HG02798 (cell line): ENCODE data around the gene NT5E.
A peak's percentile ranks its signal among the peaks of the same experiment; 100 is the strongest.

ENCODE experiments used
- ATAC-seq: cut with Tn5 transposase; IDR thresholded peaks from one replicate; pipeline ENCODE4 v1.9.1; 2021; ENCODE audit warnings: mild to moderate bottlenecking; ENCODE audit not compliant: unreplicated experiment, poor library complexity

The NT5E gene

DNA sequence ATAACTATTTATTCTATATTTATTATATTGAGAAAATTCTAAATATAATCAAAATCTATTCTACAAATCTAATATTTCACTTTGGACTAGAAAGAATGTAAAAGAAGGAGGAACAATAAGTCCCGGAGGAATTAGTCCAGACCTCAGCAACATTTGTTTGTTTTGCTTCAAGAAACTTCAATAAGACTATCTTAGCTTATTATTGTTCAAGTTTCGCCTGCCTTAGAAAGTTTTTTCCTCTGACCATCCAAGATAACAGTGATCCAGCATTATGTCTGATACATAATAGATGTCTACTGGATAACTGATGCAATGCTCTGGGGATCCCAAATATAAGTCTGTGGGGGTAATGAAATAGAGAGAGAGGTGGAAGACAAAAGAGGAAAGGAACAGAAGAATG lies 28.7 kb upstream of the NT5E start:
- ATAC-seq: no peak

DNA sequence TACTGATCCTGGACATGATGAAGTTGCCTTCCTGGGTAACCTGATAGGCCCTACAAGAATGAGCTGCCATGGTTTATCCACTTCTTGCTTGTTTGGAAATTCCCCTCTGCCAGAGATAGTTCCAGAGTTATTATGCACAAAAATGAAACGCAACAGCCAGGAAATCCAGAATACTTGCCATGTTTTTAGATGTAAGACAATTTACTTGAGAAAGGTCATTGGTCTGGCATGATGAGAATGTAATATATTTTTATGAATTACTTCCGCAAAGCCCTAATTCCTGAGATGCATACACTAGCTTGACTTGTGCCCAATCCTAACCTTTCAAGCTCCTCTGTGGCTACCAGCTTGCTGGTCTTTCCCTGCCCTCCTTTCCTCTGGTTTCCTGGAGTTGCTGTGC lies 27.9 kb upstream of the NT5E start:
- ATAC-seq: no peak

DNA sequence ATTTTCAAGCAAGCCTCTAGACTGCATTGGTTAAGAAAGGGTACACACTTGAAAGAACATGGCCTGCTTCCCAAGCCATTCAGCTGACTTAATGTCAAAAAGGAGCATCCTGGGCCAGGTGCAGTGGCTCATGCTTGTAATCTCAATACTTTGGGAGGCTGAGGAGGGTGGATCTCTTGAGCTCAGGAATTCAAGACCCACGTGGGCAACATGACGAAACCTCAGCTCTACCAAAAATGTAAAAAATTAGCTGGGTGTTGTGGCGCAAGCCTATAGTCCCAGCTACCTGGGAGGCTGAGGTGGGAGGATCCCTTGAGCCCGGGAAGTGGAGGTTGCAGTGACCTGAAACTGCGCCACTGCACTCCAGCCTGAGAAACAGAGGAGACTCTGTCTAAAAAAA lies 26.9 kb upstream of the NT5E start:
- ATAC-seq: no peak

DNA sequence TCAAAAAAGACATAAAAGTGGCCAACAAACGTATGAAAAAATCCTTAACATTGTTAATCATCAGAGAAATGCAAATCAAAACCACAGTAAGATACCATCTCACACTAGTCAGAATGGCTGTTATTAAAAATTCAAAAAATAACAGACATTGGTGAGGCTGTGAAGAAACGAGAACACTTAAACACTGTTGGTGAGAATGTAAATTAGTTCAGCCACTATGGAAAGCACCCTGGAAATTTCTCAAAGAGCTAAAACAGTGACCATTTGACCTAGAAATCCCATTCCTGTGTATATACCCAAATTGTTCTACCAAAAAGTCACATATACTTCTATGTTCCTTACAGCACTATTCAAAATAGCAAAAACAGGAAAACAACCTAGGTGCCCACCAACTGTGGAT lies 24.9 kb upstream of the NT5E start:
- peak; percentile 68 for ATAC-seq

DNA sequence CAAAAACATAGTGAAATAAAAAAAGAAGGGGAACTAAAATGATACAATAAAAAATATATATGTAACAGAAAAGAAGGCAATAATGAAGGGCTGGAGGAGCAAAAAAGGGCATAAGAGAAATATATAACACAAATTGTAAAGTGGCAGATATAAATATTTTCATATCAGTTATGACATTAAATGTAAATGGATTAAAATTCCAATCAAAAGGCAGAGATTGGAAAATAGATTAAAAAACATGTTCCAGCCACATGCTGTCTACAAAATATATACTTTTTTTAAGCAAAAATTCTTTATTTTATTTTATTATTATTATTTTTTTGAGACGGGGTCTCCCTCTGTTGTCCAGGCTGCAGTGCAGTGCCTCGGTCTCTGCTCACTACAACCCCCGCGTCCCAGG lies 23.9 kb upstream of the NT5E start:
- no peak for ATAC-seq

DNA sequence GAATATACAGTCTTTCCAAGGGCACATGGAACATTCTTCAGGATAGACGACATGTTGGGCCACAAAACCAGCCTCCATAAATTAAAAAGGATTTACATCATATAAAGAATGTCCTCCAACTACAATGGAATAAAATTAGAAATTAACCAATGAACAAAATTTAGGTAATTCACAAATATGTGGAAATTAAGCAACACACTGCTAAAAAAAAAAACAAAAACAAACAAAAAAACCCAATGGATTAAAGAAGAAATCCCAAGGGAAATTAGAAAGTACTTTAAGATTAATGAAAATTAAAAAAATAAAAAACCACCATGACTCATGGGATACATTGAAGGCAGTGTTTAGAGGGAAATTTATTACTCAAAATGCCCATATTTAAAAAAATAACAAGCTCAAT lies 21.4 kb upstream of the NT5E start:
- ATAC-seq: no peak

DNA sequence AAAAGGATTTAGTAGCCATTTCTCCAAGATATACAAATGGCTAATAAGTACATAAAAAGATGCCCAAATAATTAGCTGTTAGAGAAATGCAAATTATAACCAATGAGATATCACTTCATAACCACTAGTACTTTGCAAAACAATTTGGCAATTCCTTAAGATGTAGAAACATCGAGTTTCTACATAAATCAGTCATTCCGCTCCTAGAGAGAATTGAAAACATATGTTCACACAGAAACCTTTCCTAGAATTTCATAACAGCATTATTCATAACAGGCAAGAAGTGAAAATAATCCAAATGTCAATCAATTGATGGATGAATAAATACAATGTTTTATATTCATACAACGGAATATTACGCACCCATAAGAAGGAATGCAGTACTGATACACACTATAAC lies 20.5 kb upstream of the NT5E start:
- ATAC-seq: no peak

DNA sequence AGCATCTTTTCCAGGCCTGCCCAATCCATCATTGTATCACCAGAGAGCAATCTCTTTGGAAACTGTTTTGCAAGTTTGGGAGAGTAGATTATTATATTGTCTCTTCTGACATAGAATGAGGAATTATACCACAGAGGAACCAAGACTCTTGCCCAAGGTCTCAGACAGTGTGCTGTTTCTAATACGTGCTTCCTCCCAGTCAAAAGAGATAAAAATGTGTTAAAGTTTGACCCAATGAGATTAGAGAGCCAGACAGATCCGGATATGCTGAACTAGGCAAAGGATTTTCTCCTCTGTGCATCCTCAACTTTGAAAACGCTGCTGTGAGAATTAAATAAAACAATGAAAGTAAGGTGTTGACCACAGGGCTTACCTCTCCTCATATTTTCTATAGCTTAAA lies 18.6 kb upstream of the NT5E start:
- no peak for ATAC-seq

DNA sequence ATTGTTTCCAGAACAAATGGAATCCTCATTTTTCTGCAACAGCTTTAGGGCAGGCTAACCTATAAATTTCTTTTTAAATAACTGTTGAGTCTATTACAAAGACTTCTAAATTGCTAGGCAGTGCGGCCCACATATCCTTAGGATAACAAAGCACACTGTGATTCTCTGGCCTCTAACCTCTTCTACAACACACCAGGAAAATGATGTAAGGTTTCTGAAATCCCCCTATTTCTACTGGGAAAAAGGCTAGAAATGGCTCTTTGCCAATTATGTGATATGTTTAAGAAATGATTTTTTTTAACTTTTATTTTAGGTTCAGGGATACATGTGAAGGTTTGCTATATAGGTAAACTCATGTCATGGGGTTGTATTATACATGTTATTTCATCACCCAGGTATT lies 17.3 kb upstream of the NT5E start:
- no peak for ATAC-seq

DNA sequence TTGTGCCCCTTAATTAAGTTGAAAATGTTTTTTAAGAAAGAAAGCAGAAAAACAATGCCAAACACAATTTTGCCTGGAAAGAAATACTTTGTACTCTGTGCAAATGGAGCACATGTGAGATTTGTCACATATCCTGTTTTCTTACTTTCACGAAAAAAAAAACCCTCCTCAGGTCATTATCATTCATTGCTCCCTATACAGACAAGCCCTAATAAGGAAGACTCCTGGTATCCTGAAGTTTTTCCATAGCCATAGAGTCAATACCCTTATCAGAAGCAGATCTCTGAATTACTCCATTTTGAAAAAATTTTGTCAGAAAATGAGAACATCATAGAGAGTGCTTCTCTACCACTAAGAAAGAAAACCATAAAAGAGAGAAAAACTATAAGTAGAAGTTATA lies 14.0 kb upstream of the NT5E start:
- ATAC-seq: no peak

DNA sequence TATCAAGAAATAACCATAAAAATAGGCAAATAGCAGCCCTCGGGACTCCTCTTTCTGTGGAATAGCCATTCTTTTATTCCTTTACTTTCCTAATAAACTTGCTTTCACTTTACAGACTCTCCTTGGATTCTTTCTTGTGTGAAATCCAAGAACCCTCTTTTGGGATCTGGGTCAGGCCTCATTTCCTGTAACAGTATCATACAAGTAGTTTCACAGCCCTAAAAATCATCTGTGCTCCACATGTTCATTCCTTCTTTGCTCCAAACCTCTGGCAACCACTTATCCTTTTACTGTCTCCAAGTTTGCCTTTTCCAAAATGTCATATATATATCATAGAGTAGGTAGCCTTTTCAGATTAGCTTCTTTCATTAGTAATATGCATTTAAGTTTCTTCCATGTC lies 13.5 kb upstream of the NT5E start:
- no peak for ATAC-seq

DNA sequence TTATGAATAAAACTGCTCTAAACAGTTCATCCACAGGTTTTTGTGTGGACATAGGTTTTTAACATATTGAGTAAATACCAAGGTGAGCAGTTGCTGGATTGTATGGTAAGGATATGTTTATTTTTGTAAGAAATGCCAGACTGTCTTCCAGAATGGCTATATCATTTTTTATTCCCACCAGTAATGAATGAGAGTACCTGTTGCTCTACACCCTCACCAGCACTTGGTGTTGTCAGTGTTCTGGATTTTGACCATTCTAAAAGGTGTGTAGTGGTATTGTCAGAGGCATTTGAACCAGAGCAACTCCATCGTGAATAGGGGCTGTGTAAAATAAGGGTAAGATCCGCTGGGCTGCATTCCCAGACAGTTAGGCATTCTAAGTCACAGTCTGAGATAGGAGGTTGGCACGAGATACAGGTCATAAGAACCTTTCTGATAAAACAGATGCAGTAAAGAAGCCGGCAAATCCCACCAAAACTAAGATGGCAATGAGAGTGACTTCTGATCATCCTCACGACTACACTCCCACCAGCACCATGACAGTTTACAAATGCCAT lies 12.9 kb upstream of the NT5E start:
- no peak for ATAC-seq

DNA sequence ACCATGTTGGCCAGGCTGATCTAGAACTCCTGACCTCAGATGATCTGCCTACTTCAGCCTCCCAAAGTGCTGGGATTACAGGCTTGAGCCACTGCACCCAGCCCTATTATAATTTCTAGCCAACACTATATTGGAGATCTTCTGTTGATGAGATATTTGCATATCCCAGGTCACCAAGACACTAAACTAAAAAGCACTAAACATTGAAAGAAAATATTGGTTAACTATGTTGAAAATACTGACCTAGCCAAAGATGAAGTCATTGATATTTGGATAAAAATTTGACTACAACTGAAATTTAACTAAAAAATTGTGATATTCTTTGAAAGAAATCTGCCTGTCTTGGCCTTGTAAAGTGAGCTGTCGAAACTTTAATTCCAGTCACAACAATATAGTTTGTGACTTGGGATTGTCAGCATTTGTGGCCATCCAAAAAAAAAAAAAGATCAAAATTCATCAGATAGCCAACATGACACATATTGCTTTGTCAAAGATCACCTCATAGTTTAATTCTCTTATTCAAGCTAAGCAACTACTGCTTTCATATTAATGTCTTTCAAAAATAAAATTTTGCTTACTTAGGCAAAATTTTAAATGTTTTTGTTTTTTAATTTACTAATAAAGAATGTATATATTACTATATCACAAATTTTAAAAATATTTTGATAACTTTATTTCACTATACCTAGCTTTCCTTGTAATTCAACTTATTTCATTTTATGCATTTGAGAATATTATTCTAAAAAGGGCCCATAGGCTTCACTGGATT lies 6.3 kb upstream of the NT5E start:
- no peak for ATAC-seq

DNA sequence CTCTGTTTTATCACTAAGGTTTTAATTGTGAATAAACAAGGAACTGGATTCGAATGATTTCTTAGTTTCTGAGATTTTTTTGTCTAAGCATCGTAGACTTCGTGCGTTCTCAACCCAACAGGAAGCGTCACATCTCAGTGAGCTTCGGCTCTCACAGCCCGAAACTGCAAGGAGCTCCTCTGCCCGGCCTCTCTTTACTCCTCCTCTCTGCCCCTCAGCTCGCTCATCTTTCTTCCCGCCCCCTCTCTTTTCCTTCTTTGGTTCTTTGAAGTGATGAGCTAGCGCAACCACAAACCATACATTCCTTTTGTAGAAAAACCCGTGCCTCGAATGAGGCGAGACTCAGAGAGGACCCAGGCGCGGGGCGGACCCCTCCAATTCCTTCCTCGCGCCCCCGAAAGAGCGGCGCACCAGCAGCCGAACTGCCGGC lies 480 bp upstream of the NT5E start:
- peak; percentile 73 for ATAC-seq

DNA sequence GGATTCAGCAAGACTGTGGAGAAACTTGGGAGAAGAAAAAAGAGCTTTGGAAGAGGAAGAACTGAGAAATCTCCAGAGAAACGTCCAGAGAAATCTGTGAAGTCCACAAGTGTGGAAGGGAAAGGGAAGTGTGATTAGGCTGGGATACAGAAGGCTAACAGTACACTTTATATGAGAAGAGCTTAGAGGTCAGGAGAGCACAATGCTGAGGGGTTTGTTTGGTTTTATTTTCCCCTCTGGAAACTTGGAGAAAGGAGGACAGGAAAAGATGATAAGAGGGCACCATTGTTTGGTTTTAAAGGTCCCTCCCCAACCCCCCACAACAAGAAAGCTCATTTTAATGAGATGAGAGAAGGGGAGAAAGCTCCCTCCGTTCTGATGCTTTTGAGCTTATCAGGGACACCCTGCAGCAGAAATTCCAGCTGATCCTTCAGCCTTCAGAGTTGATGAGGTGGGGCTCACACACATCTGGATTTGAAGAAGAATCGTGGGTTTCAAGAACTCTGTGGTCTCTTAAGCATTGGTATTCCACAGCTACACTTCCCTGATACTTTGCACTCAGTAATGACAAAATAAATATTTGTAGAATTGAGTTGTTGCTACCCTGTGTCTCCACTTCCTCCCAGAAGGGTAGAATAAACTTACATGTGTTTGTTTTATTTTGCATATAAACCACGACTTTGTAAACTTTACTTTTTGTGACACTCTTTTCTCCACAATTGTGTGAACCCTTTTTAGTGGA lies 1.9 kb downstream of the NT5E start:
- ATAC-seq: no peak

DNA sequence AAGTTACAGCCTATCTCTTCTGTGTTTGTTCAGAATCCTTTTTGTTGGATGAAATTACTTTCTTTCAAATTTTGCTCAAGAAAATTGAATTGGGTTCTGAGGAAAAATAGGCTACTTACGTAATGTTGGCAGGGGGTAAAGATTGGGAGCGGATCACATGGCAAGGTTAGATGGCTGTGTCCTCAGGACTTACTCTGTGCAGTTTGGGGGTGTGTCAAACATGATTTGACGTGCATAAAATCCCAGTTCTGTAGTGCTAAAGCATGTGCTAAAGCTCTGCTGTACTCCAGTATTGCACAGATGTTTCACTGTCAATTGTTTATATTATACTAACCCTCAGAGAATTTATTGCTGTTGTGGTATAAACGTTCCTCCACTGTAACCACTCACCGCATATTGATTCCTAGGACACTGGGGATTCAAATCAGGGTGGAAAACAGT lies 2.6 kb downstream of the NT5E start:
- no peak for ATAC-seq

DNA sequence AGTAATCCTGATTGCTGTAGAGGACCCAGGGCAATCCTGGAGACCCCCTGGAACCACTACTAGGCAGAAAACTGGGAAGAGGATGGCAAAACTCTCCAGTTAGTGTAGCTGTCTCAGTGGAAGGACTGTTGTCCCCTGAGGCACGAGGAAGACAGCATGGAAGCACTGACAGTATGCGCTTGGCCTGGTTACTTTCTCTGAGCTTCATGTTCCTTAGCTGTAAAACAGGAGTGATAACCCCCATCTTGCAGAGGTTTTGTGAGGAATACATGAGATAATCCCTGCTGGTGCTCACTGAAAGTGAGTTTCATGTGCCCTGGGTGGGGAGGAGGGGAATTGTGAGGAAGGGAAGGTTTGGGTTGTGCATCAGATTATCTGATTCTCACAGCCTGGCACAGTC lies 3.2 kb downstream of the NT5E start:
- no peak for ATAC-seq

DNA sequence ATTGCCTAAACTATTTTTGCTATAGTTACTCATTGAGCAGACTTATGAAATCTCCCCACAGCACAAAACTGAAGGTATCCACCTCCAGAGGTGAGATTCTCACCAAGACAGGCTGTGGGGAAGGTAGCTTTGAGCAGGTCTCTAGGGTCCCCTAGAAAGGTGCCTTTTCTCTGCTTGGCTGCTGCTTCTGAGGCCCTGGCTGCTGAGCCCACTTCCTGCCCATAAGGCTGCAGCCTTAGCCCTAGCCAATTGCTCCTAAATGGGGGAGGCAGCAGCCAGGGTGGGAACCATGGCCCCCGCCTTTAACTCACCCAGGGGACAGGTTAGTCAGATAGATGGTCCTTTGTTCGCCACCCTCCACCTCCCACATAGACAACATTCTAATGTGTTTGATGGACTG lies 3.6 kb downstream of the NT5E start:
- no peak for ATAC-seq

DNA sequence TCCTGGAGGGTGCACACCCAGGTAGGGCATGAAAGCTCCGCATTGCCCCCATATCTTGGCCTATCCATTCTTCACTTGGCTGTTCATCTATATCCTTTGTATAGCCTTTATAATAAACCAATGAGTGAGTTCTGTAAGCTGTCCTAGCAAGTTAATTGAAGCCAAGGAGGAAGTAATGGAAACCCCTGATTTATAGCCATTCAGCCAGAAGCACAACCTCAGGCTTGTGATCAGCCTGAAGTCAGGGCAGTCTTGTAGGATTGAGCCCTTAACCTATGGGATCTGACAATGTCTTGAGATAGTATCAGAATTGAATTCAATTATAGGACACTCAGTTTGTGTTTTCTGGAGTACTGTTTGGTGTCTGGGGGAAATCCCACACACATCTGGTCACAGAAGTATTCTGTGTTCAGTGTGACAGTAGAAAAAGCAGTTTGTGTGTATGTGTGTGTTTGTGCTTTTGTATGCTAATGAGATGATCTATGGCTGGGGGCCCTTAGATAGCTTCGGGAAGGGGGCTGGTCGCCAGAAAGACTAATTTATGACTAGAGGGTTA lies 5.7 kb downstream of the NT5E start:
- ATAC-seq: no peak

DNA sequence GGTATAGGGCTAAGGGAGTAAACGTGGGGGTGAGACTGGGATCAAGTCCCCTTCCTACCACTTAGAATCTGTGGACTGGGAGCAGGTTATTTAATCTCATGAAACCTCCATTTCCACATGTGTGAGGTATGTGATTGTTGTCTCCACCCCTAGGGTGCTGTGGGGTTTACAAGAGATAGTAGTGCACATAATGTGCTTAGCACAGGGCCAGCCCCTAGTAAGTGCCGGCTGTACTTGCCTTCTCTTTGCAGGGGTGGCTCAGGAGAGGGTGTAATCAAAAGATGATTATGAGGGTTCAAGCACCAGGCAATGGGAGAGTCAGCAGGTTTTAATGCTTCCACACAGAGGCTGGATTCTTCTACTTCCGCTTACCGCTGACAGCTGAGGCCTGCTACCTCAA lies 6.9 kb downstream of the NT5E start:
- no peak for ATAC-seq

DNA sequence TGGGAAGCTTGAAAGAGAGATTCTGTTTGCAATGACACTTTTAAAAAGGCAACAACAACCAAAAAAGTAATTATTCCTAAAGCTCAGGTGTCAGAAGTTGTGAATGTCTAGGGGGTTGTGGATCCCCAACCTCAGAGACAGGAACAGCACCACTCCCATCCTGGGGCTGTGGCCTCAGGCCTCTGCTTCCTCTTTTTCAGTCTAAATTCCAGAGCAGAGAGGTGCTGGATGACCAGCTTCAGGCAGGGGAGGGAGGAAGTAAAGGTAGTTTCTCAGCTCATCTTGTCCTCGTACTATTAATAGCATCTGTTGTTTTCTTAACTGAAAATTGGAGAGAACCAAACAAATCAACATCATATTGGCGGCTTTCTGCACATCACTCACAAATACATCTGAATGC lies 8.3 kb downstream of the NT5E start:
- ATAC-seq: no peak
